Progenitor cell of endocrine pancreas (in vitro differentiated cells): ENCODE measurements around the gene FILIP1. TPM values are rescaled to one million over a fixed set of nuclear protein-coding genes. Genes with fewer than 3 reads are reported as not detected.

ENCODE experiments used
- DNase-seq: peaks from one replicate; pipeline ENCODE4 v3.0.0; 2021; ENCODE audit warnings: low spot score; ENCODE audit not compliant: unreplicated experiment
- H3K27ac Mint-ChIP-seq: 2 replicates; pipeline ENCODE4 v1.8.0; 2021; ENCODE audit warnings: mild to moderate bottlenecking, moderate library complexity, mixed read lengths
- H3K27me3 Mint-ChIP-seq: 2 replicates; pipeline ENCODE4 v1.8.0; 2021; ENCODE audit warnings: mixed read lengths
- H3K36me3 Mint-ChIP-seq: 2 replicates; pipeline ENCODE4 v1.8.0; 2022; ENCODE audit warnings: mixed read lengths; ENCODE audit not compliant: insufficient read depth
- H3K4me1 Mint-ChIP-seq: 2 replicates; pipeline ENCODE4 v1.8.0; 2021; ENCODE audit warnings: low read depth, mixed read lengths
- H3K4me3 Mint-ChIP-seq: 2 replicates; pipeline ENCODE4 v1.8.0; 2021; ENCODE audit warnings: low read depth, mild to moderate bottlenecking, moderate library complexity, mixed read lengths
- H3K9me3 Mint-ChIP-seq: 2 replicates; pipeline ENCODE4 v1.8.0; 2021; ENCODE audit warnings: low read depth, mixed read lengths
- total RNA-seq: library from RNA; stranded (reverse); gene quantifications from 2 replicates; pipeline ENCODE4 v1.2.1, GENCODE V29; 2021
- TF ChIP-seq, protein P1 (sequence below): fragments of 200-600 bp; sonication (generic); IDR thresholded peaks from one replicate; pipeline ENCODE4 v1.5.0; 2021; ENCODE audit warnings: antibody characterized with exemption, mild to moderate bottlenecking; ENCODE audit not compliant: unreplicated experiment

Gene FILIP1
- total RNA-seq, 1 donor from 2014 or later, result 0.31 TPM

DNA sequence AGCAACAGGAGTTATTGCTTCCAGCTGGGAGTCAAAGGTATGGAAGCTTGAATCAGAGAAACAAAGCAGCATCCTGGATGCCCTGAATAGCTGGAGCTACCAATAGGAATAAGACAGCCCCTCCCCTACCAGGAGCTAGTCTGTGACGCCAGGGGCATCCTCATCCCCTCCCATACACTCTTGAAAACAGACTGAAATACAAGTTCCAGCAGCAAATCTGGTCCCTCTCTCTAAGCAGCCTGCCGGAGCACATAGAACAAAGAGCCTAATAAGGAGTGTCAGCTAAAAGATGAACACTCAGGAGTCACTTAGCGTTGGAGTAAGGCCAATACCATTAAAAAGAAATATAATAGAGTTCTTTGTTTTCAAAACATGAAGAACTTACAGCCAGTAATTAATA is 25.6 kb downstream of the FILIP1 start:
- H3K27ac Mint-ChIP-seq, result no peak overlapping the region
- H3K27me3 Mint-ChIP-seq, result no peaks in the 10 kb centered on the region
- no peaks in the 10 kb centered on the region for H3K4me1 Mint-ChIP-seq
- no peaks in the 10 kb centered on the region for H3K36me3 Mint-ChIP-seq
- peaks cover 3% of the 10 kb centered on the region for H3K9me3 Mint-ChIP-seq
- H3K4me3 Mint-ChIP-seq, result no peak overlapping the region
- no peak for DNase-seq
- TF ChIP-seq, protein P1, sequence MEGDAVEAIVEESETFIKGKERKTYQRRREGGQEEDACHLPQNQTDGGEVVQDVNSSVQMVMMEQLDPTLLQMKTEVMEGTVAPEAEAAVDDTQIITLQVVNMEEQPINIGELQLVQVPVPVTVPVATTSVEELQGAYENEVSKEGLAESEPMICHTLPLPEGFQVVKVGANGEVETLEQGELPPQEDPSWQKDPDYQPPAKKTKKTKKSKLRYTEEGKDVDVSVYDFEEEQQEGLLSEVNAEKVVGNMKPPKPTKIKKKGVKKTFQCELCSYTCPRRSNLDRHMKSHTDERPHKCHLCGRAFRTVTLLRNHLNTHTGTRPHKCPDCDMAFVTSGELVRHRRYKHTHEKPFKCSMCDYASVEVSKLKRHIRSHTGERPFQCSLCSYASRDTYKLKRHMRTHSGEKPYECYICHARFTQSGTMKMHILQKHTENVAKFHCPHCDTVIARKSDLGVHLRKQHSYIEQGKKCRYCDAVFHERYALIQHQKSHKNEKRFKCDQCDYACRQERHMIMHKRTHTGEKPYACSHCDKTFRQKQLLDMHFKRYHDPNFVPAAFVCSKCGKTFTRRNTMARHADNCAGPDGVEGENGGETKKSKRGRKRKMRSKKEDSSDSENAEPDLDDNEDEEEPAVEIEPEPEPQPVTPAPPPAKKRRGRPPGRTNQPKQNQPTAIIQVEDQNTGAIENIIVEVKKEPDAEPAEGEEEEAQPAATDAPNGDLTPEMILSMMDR, result no peak

DNA sequence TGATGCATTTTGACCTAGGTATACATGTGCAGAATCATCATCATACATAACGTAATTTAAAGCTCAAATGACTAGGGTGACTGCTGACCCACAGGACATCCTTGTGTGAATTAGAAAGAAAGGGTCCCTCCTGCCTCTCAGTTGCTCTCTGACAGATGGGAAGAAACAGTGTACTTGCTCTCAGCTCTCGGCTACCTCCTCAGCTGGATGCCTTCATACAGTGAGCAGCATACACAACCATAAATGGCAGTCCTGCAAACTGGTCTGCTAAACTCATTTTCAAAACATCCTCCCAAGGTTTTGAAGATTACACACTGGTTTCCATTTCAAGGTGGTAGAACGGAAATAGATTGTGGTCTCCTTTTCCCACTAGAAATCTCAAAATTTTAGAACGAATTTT is 26.3 kb downstream of the FILIP1 start:
- Mint-ChIP-seq H3K27me3 (no peaks in the 10 kb centered on the region), H3K4me1 (no peaks in the 10 kb centered on the region), H3K36me3 (no peaks in the 10 kb centered on the region), H3K27ac (no peak overlapping the region), H3K9me3 (peaks cover 3% of the 10 kb centered on the region), H3K4me3 (no peak overlapping the region)
- DNase-seq, result no peak
- TF ChIP-seq, protein P1, result no peak

DNA sequence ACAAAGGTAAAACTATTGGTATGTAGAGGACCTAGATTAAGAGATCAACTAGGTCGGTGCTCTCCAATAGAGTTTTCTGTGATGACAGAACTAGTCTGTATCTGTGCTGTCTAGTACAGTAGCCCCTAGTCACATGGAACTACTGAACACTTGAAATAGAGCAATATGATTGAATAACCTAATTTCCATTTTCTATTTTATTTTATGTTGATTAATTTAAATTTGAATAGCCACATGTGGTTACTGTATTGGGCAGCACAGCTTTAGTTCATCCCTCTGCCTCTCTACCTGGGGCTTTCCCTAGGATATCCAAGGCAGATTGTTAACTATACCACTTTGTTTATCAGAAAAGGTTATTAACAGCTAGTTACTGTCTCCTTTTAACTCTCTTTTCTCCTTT is 27.0 kb downstream of the FILIP1 start:
- DNase-seq, result no peak
- TF ChIP-seq, protein P1, result no peak
- H3K4me1 Mint-ChIP-seq, result no peaks in the 10 kb centered on the region
- H3K27ac Mint-ChIP-seq, result no peak overlapping the region
- H3K36me3 Mint-ChIP-seq, result no peaks in the 10 kb centered on the region
- H3K9me3 Mint-ChIP-seq, result peaks cover 3% of the 10 kb centered on the region
- H3K27me3 Mint-ChIP-seq, result no peaks in the 10 kb centered on the region
- no peak overlapping the region for H3K4me3 Mint-ChIP-seq

DNA sequence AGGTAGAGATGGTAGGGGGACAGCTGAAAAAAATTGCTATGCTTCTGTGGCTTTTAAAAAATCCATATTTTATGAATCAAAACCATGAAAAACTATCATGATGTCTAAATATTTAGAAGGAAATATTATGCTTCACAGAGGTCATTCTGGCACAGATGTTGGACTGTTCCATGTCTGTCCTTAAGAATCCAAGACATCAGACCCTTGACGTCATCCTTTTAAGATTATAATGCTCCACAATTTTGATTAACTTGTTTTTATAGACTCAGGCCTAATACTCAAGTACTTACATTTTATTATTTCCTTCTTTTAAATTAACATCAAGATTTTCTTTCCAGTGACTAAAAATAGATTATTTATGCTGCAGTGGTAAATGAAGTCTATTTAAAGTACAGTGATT is 29.7 kb downstream of the FILIP1 start:
- DNase-seq, result no peak
- TF ChIP-seq, protein P1, result no peak
- Mint-ChIP-seq H3K36me3 (no peaks in the 10 kb centered on the region), H3K4me3 (no peak overlapping the region), H3K9me3 (no peaks in the 10 kb centered on the region), H3K27me3 (no peaks in the 10 kb centered on the region), H3K27ac (no peak overlapping the region), H3K4me1 (no peaks in the 10 kb centered on the region)

DNA sequence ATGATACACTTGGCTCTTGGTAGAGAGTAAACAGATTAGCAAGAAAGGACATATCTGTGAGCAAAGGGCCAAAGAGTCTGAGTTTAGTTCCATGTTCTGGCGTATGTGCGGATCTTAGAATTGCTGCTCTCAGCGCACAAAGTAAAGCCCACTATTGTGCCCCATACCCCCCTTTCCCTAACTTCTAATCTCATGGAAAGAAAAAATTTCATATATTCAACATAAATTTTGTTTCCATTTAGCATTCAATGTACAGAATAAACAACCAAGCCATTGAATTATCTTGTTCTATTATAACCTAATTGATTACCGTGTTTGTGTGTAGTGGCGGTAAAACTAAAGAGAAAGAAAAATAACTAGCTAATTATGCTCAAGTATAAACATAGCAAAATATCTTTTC is 30.5 kb downstream of the FILIP1 start:
- TF ChIP-seq, protein P1, result no peak
- no peak overlapping the region for H3K4me3 Mint-ChIP-seq
- H3K27me3 Mint-ChIP-seq, result no peaks in the 10 kb centered on the region

More for the DNA sequence above, 30.5 kb downstream of the FILIP1 start:
- H3K36me3 Mint-ChIP-seq, result no peaks in the 10 kb centered on the region
- H3K27ac Mint-ChIP-seq, result no peak overlapping the region
- no peaks in the 10 kb centered on the region for H3K9me3 Mint-ChIP-seq
- no peak for DNase-seq
- H3K4me1 Mint-ChIP-seq, result no peaks in the 10 kb centered on the region
